B cell (primary cell): Measurements from ENCODE around the gene CALCOCO1. TPM values are rescaled to one million over a fixed set of nuclear protein-coding genes. Genes with fewer than 3 reads are reported as not detected.

Experiments used
- ATAC-seq: fragments of 200-7000 bp; cut with Tn5 transposase; one replicate; pipeline ENCODE4 v1.10.0; 2021; ENCODE audit warnings: low read depth, mild to moderate bottlenecking, moderate number of reproducible peaks, moderate library complexity
- CTCF ChIA-PET: fragments of 350-600 bp; sonication (Branson Sonifier 250); formaldehyde crosslinking; loops from one replicate; lab custom pipeline; 2021; ENCODE audit warnings: antibody characterized with exemption, inconsistent platforms; lab: Charles Lee
- POLR2A ChIA-PET: fragments of 350-600 bp; sonication (Branson Sonifier 250); formaldehyde crosslinking; loops from one replicate; lab custom pipeline; 2021; ENCODE audit warnings: antibody characterized with exemption; lab: Charles Lee
- DNase-seq: peaks from one replicate; pipeline ENCODE4 v3.0.0; 2013
- H2AFZ ChIP-seq: 2 replicates; pipeline ENCODE4 v1.6.1; 2012; ENCODE audit warnings: mild to moderate bottlenecking, low read depth, low read length; ENCODE audit not compliant: insufficient read depth, poor library complexity, severe bottlenecking
- H3K27ac ChIP-seq, 2 donors: 1 replicate in 1 of 2; 2 replicates in 1 of 2; pipeline ENCODE4 v1.5.1; 2012 to 2013; ENCODE audit warnings: low read length in 2 of 2, mild to moderate bottlenecking in 2 of 2, moderate library complexity in 1 of 2
- H3K27me3 ChIP-seq, 4 experiments: fragments of 200-600 bp in 1 of 4; sonication (generic) in 1 of 4; replicated peaks in 1 of 4; 1 replicate in 2 of 4; 2 replicates in 2 of 4; pipeline versions ENCODE4 v1.6.1 to v1.7.0; 2013 to 2016; ENCODE audit warnings: low read length in 3 of 4, mild to moderate bottlenecking in 2 of 4, mixed read lengths in 1 of 4, moderate library complexity in 1 of 4; ENCODE audit not compliant: insufficient read depth in 4 of 4, control insufficient read depth in 3 of 4; ENCODE audit errors: control extremely low read depth in 1 of 4
- H3K36me3 ChIP-seq, 2 experiments: replicated peaks in 1 of 2; 1 replicate in 1 of 2; 2 replicates in 1 of 2; pipeline versions ENCODE4 v1.6.1 to v1.7.1; 2013; ENCODE audit warnings: low read length in 1 of 2; ENCODE audit not compliant: insufficient read depth in 2 of 2, control insufficient read depth in 1 of 2; ENCODE audit errors: control extremely low read depth in 1 of 2, extremely low read depth in 1 of 2
- H3K4me1 ChIP-seq, 2 donors: fragments of 200-600 bp in 1 of 2; sonication (generic) in 1 of 2; 1 replicate in 1 of 2; 2 replicates in 1 of 2; pipeline versions ENCODE4 v1.5.1 to v1.6.1; 2013 to 2017; ENCODE audit warnings: low read length in 2 of 2; ENCODE audit not compliant: control insufficient read depth in 2 of 2, insufficient read depth in 2 of 2
- H3K4me2 ChIP-seq: replicated peaks from 2 replicates; pipeline ENCODE3; 2012; ENCODE audit warnings: mild to moderate bottlenecking, low read depth, low read length; ENCODE audit not compliant: poor library complexity, severe bottlenecking
- H3K4me3 ChIP-seq, 5 experiments: fragments of 200-600 bp in 1 of 5; sonication (generic) in 1 of 5; 1 replicate in 3 of 5; 2 replicates in 2 of 5; pipeline versions ENCODE4 v1.5.1 to v1.7.0; 2011 to 2016; ENCODE audit warnings: low read length in 4 of 5, mild to moderate bottlenecking in 4 of 5, low read depth in 2 of 5, control low read depth in 1 of 5, moderate library complexity in 1 of 5; ENCODE audit not compliant: insufficient read depth in 1 of 5; ENCODE audit errors: control extremely low read depth in 1 of 5, extremely low read depth in 1 of 5
- H3K79me2 ChIP-seq: fragments of 200-600 bp; sonication (generic); one replicate; pipeline ENCODE4 v1.6.0; 2016; ENCODE audit warnings: low read length; ENCODE audit not compliant: control insufficient read depth, insufficient read depth
- H3K9ac ChIP-seq: fragments of 200-600 bp; sonication (generic); 2 replicates; pipeline ENCODE4 v1.6.1; 2017; ENCODE audit warnings: mild to moderate bottlenecking, low read length, moderate library complexity
- H3K9me3 ChIP-seq, 3 donors: one replicate each; pipeline versions ENCODE4 v1.6.1 to v1.7.1; 2013; ENCODE audit warnings: low read length in 2 of 3; ENCODE audit not compliant: control insufficient read depth in 2 of 3, insufficient read depth in 1 of 3; ENCODE audit errors: control extremely low read depth in 1 of 3
- H4K20me1 ChIP-seq: 2 replicates; pipeline ENCODE4 v1.6.0; 2012; ENCODE audit warnings: mild to moderate bottlenecking, low read length; ENCODE audit not compliant: insufficient read depth, control insufficient read depth, poor library complexity, severe bottlenecking
- H3K27ac Mint-ChIP-seq: one replicate; pipeline ENCODE4 v1.8.0; 2021; ENCODE audit warnings: mixed read lengths
- H3K27me3 Mint-ChIP-seq: one replicate; pipeline ENCODE4 v1.8.0; 2021; ENCODE audit warnings: mixed read lengths
- H3K4me1 Mint-ChIP-seq: one replicate; pipeline ENCODE4 v1.8.0; 2021; ENCODE audit warnings: mixed read lengths
- H3K4me3 Mint-ChIP-seq: one replicate; pipeline ENCODE4 v1.8.0; 2021; ENCODE audit warnings: mixed read lengths
- H3K9me3 Mint-ChIP-seq: one replicate; pipeline ENCODE4 v1.8.0; 2022; ENCODE audit warnings: mixed read lengths; ENCODE audit not compliant: insufficient read depth
- CTCF ChIP-seq: fragments of 200-600 bp; IDR thresholded peaks from one replicate; pipeline ENCODE4 v1.8.0; 2022; ENCODE audit warnings: antibody characterized with exemption, mild to moderate bottlenecking
- EZH2 ChIP-seq: IDR thresholded peaks from 2 replicates; pipeline ENCODE4 v1.6.1; 2012; ENCODE audit warnings: borderline replicate concordance, low read depth, mild to moderate bottlenecking, moderate library complexity, low read length; ENCODE audit not compliant: insufficient read depth, poor library complexity, severe bottlenecking
- WGBS: methylation state at CpG from one replicate; pipeline ENCODE4 v1.1.5; 2013; ENCODE audit warnings: missing lambda C conversion rate; ENCODE audit not compliant: insufficient coverage; 5-methylcytosine and 5-hydroxymethylcytosine counted together
- intact Hi-C: fragments of 100-400 bp; cut with micrococcal nuclease; formaldehyde crosslinking; loops from one replicate; pipeline ENCODE4 v1.10.0; 2022
- polyA plus RNA-seq: library from polyadenylated mRNA; depleted of rRNA; stranded (reverse); fragments of >200 nt; gene quantifications from 2 replicates; pipeline ENCODE4 v1.2.3, GENCODE V29; 2012
- total RNA-seq, 2 donors: library from RNA; stranded (reverse); fragments of 120-200 nt in 1 of 2; gene quantifications; 1 replicate in 1 of 2; 2 replicates in 1 of 2; pipeline versions ENCODE4 v1.2.3 to v1.2.4, GENCODE V29; 2013 to 2022

Gene CALCOCO1
- total and polyA plus RNA-seq, 2 donors (not counting 1 experiment from before 2014, with no cell fraction given): 169 to 179 TPM

DNA sequence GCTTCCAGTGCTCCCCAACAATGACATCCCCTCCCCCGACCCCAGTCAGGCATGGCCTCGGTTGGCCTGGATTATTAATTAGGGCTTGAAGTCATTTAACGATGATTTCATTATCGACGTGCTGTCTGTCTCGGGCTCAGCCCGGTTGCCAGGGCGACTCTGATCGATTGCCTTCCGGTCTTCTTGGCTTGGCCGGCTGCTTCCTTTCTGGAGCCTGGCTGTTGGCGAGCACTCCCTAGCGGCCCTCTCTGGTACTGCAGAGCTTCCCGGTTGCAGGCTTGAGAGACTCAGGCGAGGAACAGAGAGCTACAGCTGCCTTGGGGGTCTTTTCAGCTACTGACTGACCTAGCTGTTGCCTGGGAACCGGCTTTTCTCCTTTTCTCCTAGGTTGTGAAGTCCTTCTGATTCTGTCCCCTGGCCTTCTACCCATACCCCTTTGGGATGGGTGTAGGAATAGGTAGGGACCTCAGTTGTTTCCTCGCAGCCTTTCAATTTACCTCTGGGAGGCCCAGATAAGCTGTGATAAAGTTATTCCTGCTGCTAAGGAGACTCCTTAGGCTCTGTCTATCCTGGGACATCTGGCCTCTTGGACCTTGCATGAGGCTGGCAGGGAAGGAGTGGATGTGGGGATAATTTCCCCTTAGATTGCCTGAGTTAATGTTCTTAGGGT lies 30.0 kb upstream of the CALCOCO1 start:
- no peak overlapping the region for H2AFZ ChIP-seq
- no peak overlapping the region for H3K27ac ChIP-seq
- Mint-ChIP-seq H3K27me3 (peaks cover 34% of the 10 kb centered on the region), H3K4me1 (peaks cover 20% of the 10 kb centered on the region), H3K27ac (no peak overlapping the region), H3K4me3 (peak overlapping the region; percentile 54), H3K9me3 (no peaks in the 10 kb centered on the region)
- peak; percentile 66 for ATAC-seq
- H3K79me2 ChIP-seq: no peaks in the 10 kb centered on the region
- no peaks in the 10 kb centered on the region for H4K20me1 ChIP-seq
- H3K4me3 ChIP-seq: no peak overlapping the region
- H3K27me3 ChIP-seq: peaks cover 0 to 34% (median 10%) of the 10 kb centered on the region in 4 experiments
- H3K9me3 ChIP-seq: no peaks in the 10 kb centered on the region
- H3K4me1 ChIP-seq: peaks cover 53 to 61% of the 10 kb centered on the region in 2 donors
- peak; percentile 83 for DNase-seq
- H3K9ac ChIP-seq: no peak overlapping the region
- intact Hi-C loops: loop anchor here (1.0 to 10.0 kb wide), 3 partner anchors 11 to 752 kb away; partner anchors contain the start of gene EIF4B
- H3K36me3 ChIP-seq: no peaks in the 10 kb centered on the region
- 9% methylated on average over 16 of the region's 17 CpGs for WGBS
- TF ChIP-seq EZH2 (no peak), CTCF (peak; percentile 93)
- peak overlapping the region; percentile 67 for H3K4me2 ChIP-seq
- POLR2A ChIA-PET: interaction anchor here (0.7 kb wide), 3 partner anchors 11 to 697 kb away, joined by 4 to 11 read pairs (median 8); no protein-coding TSS in a partner anchor
- CTCF ChIA-PET: interaction anchor here (0.6 to 12.0 kb wide), 13 partner anchors 8 to 1728 kb away, joined by 3 to 191 read pairs (median 4); partner anchors contain the start of gene CALCOCO1
